Bronchial smooth muscle cell (primary cell): ENCODE results near the gene SLC22A24. TPM values are rescaled to one million over a fixed set of nuclear protein-coding genes. Genes with fewer than 3 reads are reported as not detected.

Experiments used
- total RNA-seq: library from RNA; depleted of rRNA; stranded (reverse); fragments of >200 nt; gene quantifications from 2 replicates; pipeline ENCODE4 v1.2.1, GENCODE V29; 2014

SLC22A24 gene
- not detected in 2 replicates for total RNA-seq

GRCh38 chr11:63144121-63144520 lies at the start of gene SLC22A24:
SLC22A24 (minus strand) TSS chr11:63144221; CDS start chr11:63143779, 442 bp downstream.

Other genes with a start within 250 kb of the SLC22A24 start
- gene CHRM1, start 222.9 kb downstream of the SLC22A24 start, total RNA-seq = 0.09 TPM in 1 of 2 replicates, not detected in the other
- not detected in 2 replicates for gene SLC22A6, start 159.3 kb downstream of the SLC22A24 start, total RNA-seq
- under 0.01 TPM in 1 of 2 replicates, not detected in the other for gene SLC22A8, start 128.4 kb downstream of the SLC22A24 start, total RNA-seq
- not detected in 2 replicates for gene SLC22A25, start 99.4 kb upstream of the SLC22A24 start, total RNA-seq
- gene SLC22A9, start 225.6 kb upstream of the SLC22A24 start, total RNA-seq = not detected in 2 replicates